Gastroesophageal sphincter (tissue), 3 donors: Measurements from ENCODE around the gene LRRC74A.

Experiments used
- CTCF ChIP-seq, 4 experiments: fragments of 200-600 bp in 2 of 4; fragments of 450-650 bp in 2 of 4; sonication (generic) in 1 of 4; IDR thresholded peaks; one replicate each; pipeline ENCODE4 v1.5.1; 2017 to 2019; ENCODE audit warnings: antibody characterized with exemption in 4 of 4, mild to moderate bottlenecking in 2 of 4, moderate library complexity in 2 of 4
- EP300 ChIP-seq: sonication (generic); formaldehyde crosslinking; IDR thresholded peaks from one replicate; pipeline ENCODE4 v1.6.1; 2017; ENCODE audit warnings: antibody characterized with exemption, mild to moderate bottlenecking
- POLR2A ChIP-seq, 2 donors: fragments of 450-650 bp; IDR thresholded peaks; one replicate each; pipeline ENCODE4 v1.6.1; 2017; ENCODE audit warnings: antibody characterized with exemption in 2 of 2, mild to moderate bottlenecking in 2 of 2, moderate library complexity in 1 of 2
- POLR2AphosphoS5 ChIP-seq: sonication (generic); formaldehyde crosslinking; IDR thresholded peaks from one replicate; pipeline ENCODE4 v1.6.1; 2017; ENCODE audit warnings: antibody characterized with exemption

- no peak for TF ChIP-seq CTCF (IDR thresholded peaks at IDR 0.05)
- TF ChIP-seq EP300: no peak
- TF ChIP-seq POLR2AphosphoS5: no peak
- TF ChIP-seq POLR2A (IDR thresholded peaks at IDR 0.05): no peak
Measured at GRCh38 chr14:76884853-76885276, 58.7 kb downstream of the LRRC74A start.
